Neural cell (in vitro differentiated cells): Measurements from ENCODE around the gene DST. TPM values are rescaled to one million over a fixed set of nuclear protein-coding genes. Genes with fewer than 3 reads are reported as not detected.

ENCODE experiments used
- H2AFZ ChIP-seq: fragments of 200-600, 300-800 bp; sonication (generic), shearing (Covaris generic); 2 replicates; pipeline ENCODE4 v1.6.0; 2014; ENCODE audit warnings: low read depth, mild to moderate bottlenecking, antibody characterized with exemption, low read length, moderate library complexity
- H3F3A ChIP-seq: fragments of 200-600 bp; shearing (Covaris generic); 2 replicates; pipeline ENCODE4 v1.6.1; 2016; ENCODE audit warnings: mild to moderate bottlenecking, moderate library complexity, mixed read lengths, antibody characterized with exemption, low read length; ENCODE audit not compliant: insufficient read depth, poor library complexity, severe bottlenecking
- H3K27ac ChIP-seq: fragments of 200-600, 300-800 bp; sonication (generic), shearing (Covaris generic); 2 replicates; pipeline ENCODE4 v1.5.1; 2014; ENCODE audit warnings: mild to moderate bottlenecking, low read length, moderate library complexity
- H3K27me3 ChIP-seq: fragments of 300-800, 200-600 bp; sonication (generic), shearing (Covaris generic); 2 replicates; pipeline ENCODE4 v1.6.0; 2014; ENCODE audit warnings: mild to moderate bottlenecking, low read depth, low read length, moderate library complexity; ENCODE audit not compliant: insufficient read depth
- H3K36me3 ChIP-seq: fragments of 300-800, 200-600 bp; sonication (generic), shearing (Covaris generic); 2 replicates; pipeline ENCODE4 v1.5.1; 2014; ENCODE audit warnings: mild to moderate bottlenecking, antibody characterized with exemption, low read length, moderate library complexity; ENCODE audit not compliant: insufficient read depth
- H3K4me2 ChIP-seq: fragments of 300-800, 200-600 bp; sonication (generic), shearing (Covaris generic); 2 replicates; pipeline ENCODE4 v1.6.0; 2014; ENCODE audit warnings: mild to moderate bottlenecking, low read length
- H3K4me3 ChIP-seq: fragments of 300-800, 200-600 bp; sonication (generic), shearing (Covaris generic); 2 replicates; pipeline ENCODE4 v1.5.1; 2014; ENCODE audit warnings: mild to moderate bottlenecking, low read length, moderate library complexity
- H3K79me2 ChIP-seq: fragments of 200-600 bp; shearing (Covaris generic); replicated peaks from 2 replicates; pipeline ENCODE4 v1.6.0; 2014; ENCODE audit warnings: mild to moderate bottlenecking, low read length, moderate library complexity; ENCODE audit not compliant: insufficient read depth
- H3K9ac ChIP-seq: fragments of 300-800, 200-600 bp; sonication (generic), shearing (Covaris generic); 2 replicates; pipeline ENCODE4 v1.6.1; 2016; ENCODE audit warnings: mild to moderate bottlenecking, low read length, mixed read lengths
- H3K9me2 ChIP-seq: fragments of 200-600 bp; shearing (Covaris generic); 2 replicates; pipeline ENCODE4 v1.6.1; 2016; ENCODE audit warnings: mild to moderate bottlenecking, low read length, mixed read lengths; ENCODE audit not compliant: insufficient read depth
- H3K9me3 ChIP-seq: fragments of 200-600, 300-800 bp; sonication (generic), shearing (Covaris generic); 2 replicates; pipeline ENCODE4 v1.6.1; 2016; ENCODE audit warnings: mild to moderate bottlenecking, mixed run types, low read length, moderate library complexity, mixed read lengths
- H4K20me1 ChIP-seq: fragments of 200-600 bp; shearing (Covaris generic); 2 replicates; pipeline ENCODE4 v1.6.1; 2016; ENCODE audit warnings: mild to moderate bottlenecking, mixed run types; ENCODE audit not compliant: insufficient read depth
- EP300 ChIP-seq: fragments of 450-650 bp; conservative IDR thresholded peaks from 2 replicates; pipeline ENCODE4 v1.6.1; 2014; ENCODE audit warnings: antibody characterized with exemption, mild to moderate bottlenecking, moderate library complexity; ENCODE audit not compliant: poor library complexity, severe bottlenecking
- EZH2 ChIP-seq: fragments of 200-600, 300-800 bp; shearing (Covaris generic), sonication (generic); IDR thresholded peaks from 2 replicates; pipeline ENCODE4 v1.6.1; 2014; ENCODE audit warnings: antibody characterized with exemption, low read length, borderline replicate concordance, mild to moderate bottlenecking; ENCODE audit not compliant: insufficient read depth, poor library complexity, severe bottlenecking
- MXI1 ChIP-seq: fragments of 450-650 bp; conservative IDR thresholded peaks from 2 replicates; pipeline ENCODE4 v1.6.1; 2014; ENCODE audit warnings: antibody characterized with exemption, mild to moderate bottlenecking; ENCODE audit not compliant: poor library complexity, severe bottlenecking
- POLR2AphosphoS5 ChIP-seq: IDR thresholded peaks from 2 replicates; pipeline ENCODE4 v1.6.1; 2012
- RAD21 ChIP-seq: fragments of 450-650 bp; conservative IDR thresholded peaks from 2 replicates; pipeline ENCODE4 v1.6.1; 2014; ENCODE audit warnings: antibody characterized with exemption, mild to moderate bottlenecking, moderate library complexity
- SMC3 ChIP-seq: fragments of 450-650 bp; conservative IDR thresholded peaks from 2 replicates; pipeline ENCODE4 v1.6.1; 2014; ENCODE audit warnings: antibody characterized with exemption, mild to moderate bottlenecking, moderate library complexity; ENCODE audit not compliant: poor library complexity
- TAF1 ChIP-seq: IDR thresholded peaks from 2 replicates; pipeline ENCODE4 v1.6.1; 2012; ENCODE audit warnings: low read depth
- polyA plus RNA-seq: library from polyadenylated mRNA; depleted of rRNA; stranded (reverse); fragments of >200 nt; gene quantifications from 2 replicates; pipeline ENCODE4 v1.2.3, GENCODE V29; 2014
- TF ChIP-seq, protein P1 (sequence below): IDR thresholded peaks from 2 replicates; pipeline ENCODE4 v1.6.1; 2012; ENCODE audit warnings: borderline replicate concordance
- TF ChIP-seq, protein P2 (sequence below): fragments of 450-650 bp; IDR thresholded peaks from 2 replicates; pipeline ENCODE4 v1.5.1; 2014; ENCODE audit warnings: antibody characterized with exemption, mild to moderate bottlenecking, moderate library complexity; ENCODE audit not compliant: poor library complexity, severe bottlenecking

DST gene
- polyA plus RNA-seq, 1 donor from 2014 or later: 118 TPM

DNA sequence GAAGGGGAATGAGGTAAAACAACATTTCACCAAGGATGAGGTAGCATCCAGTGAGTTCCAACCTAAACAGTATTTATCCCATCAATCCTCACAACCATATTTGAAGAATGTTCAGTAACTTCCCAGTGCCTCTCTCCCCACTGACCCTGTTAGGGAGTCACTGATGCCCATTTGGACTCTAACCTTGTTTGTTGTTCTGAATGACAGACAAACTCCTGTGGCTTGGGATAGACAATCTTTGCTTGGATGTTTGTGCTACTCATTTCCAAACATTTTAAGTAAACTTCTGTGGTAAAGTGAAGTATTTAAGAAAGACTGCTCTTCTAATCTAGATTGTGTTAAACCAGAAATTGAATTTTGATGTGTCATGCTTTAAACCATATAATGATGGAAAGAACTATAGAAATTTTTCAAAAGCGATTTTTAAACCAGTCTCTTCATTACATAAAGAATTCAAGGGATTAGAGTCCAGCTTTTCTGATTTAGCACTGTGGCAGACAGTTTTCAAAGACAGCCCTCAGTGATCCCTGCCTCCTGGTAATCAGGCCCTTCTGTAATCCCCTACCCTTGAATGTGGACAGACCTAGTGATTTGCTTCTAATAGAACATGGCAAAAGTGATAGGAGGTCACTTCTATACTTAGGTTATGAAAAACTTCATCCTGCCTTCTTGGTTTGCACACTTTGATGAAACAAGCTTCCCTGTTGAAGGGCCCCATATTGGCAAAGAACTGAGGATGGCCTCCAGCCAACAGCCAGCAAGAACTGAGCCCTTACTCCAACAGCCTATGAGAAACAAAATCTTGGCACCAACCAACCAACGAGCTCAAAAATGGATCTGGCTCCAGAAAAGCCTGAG lies 191.6 kb downstream of the DST start:
- Histone ChIP-seq H3F3A (no peaks in the 10 kb centered on the region), H3K79me2 (no peaks in the 10 kb centered on the region), H2AFZ (no peak overlapping the region), H3K4me3 (no peak overlapping the region), H3K9me2 (no peaks in the 10 kb centered on the region), H3K9me3 (no peaks in the 10 kb centered on the region), H3K36me3 (no peaks in the 10 kb centered on the region), H4K20me1 (no peaks in the 10 kb centered on the region), H3K4me2 (no peak overlapping the region), H3K9ac (no peak overlapping the region), H3K27ac (no peak overlapping the region), H3K27me3 (no peaks in the 10 kb centered on the region)
- TF ChIP-seq TAF1: no peak
- TF ChIP-seq, protein P1, sequence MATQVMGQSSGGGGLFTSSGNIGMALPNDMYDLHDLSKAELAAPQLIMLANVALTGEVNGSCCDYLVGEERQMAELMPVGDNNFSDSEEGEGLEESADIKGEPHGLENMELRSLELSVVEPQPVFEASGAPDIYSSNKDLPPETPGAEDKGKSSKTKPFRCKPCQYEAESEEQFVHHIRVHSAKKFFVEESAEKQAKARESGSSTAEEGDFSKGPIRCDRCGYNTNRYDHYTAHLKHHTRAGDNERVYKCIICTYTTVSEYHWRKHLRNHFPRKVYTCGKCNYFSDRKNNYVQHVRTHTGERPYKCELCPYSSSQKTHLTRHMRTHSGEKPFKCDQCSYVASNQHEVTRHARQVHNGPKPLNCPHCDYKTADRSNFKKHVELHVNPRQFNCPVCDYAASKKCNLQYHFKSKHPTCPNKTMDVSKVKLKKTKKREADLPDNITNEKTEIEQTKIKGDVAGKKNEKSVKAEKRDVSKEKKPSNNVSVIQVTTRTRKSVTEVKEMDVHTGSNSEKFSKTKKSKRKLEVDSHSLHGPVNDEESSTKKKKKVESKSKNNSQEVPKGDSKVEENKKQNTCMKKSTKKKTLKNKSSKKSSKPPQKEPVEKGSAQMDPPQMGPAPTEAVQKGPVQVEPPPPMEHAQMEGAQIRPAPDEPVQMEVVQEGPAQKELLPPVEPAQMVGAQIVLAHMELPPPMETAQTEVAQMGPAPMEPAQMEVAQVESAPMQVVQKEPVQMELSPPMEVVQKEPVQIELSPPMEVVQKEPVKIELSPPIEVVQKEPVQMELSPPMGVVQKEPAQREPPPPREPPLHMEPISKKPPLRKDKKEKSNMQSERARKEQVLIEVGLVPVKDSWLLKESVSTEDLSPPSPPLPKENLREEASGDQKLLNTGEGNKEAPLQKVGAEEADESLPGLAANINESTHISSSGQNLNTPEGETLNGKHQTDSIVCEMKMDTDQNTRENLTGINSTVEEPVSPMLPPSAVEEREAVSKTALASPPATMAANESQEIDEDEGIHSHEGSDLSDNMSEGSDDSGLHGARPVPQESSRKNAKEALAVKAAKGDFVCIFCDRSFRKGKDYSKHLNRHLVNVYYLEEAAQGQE: no peak
- TF ChIP-seq EZH2: no peak
- TF ChIP-seq SMC3: no peak
- no peak for TF ChIP-seq MXI1
- no peak for TF ChIP-seq EP300
- TF ChIP-seq, protein P2, sequence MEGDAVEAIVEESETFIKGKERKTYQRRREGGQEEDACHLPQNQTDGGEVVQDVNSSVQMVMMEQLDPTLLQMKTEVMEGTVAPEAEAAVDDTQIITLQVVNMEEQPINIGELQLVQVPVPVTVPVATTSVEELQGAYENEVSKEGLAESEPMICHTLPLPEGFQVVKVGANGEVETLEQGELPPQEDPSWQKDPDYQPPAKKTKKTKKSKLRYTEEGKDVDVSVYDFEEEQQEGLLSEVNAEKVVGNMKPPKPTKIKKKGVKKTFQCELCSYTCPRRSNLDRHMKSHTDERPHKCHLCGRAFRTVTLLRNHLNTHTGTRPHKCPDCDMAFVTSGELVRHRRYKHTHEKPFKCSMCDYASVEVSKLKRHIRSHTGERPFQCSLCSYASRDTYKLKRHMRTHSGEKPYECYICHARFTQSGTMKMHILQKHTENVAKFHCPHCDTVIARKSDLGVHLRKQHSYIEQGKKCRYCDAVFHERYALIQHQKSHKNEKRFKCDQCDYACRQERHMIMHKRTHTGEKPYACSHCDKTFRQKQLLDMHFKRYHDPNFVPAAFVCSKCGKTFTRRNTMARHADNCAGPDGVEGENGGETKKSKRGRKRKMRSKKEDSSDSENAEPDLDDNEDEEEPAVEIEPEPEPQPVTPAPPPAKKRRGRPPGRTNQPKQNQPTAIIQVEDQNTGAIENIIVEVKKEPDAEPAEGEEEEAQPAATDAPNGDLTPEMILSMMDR: no peak
- no peak for TF ChIP-seq RAD21
- TF ChIP-seq POLR2AphosphoS5: no peak

DNA sequence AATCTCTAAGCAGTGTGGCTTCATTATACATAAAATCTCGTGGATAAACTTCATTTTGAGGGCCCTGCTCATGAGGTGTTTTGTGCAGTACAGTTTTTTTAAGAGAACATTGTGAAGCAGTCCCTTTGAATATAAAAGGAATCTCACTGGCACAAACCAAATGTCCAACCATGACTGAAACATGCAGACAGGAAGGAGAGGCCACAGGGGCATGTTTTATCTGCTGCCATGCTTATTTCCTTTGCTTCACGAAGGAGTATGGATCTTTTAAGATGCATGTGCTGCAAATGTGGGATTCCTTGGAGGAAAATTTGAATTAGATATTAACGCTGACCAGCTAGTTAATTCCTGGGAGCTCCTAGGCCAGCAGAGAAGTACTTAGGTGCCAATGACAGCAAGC lies 192.3 kb downstream of the DST start:
- Histone ChIP-seq H4K20me1 (no peaks in the 10 kb centered on the region), H3K9ac (no peak overlapping the region), H2AFZ (no peak overlapping the region), H3K27me3 (no peaks in the 10 kb centered on the region), H3K4me2 (no peak overlapping the region), H3K9me2 (no peaks in the 10 kb centered on the region), H3K79me2 (no peaks in the 10 kb centered on the region), H3K4me3 (no peak overlapping the region), H3F3A (no peaks in the 10 kb centered on the region), H3K27ac (no peak overlapping the region), H3K36me3 (no peaks in the 10 kb centered on the region), H3K9me3 (no peaks in the 10 kb centered on the region)
- TF ChIP-seq TAF1 (no peak), POLR2AphosphoS5 (no peak), SMC3 (no peak), EZH2 (no peak), EP300 (no peak), MXI1 (no peak), RAD21 (no peak)
- TF ChIP-seq, protein P2: no peak
- TF ChIP-seq, protein P1: no peak
